Erythroblast (primary cell): Measurements from ENCODE around the gene FAM114A1.

ENCODE experiments used
- GATA1 ChIP-seq: IDR thresholded peaks from 2 replicates; pipeline ENCODE4 v1.6.1; 2011; ENCODE audit warnings: low read depth, mild to moderate bottlenecking, control low read depth, low read length, moderate library complexity
- POLR2A ChIP-seq: IDR thresholded peaks from 2 replicates; pipeline ENCODE4 v1.6.1; 2011; ENCODE audit warnings: mild to moderate bottlenecking, low read length

DNA sequence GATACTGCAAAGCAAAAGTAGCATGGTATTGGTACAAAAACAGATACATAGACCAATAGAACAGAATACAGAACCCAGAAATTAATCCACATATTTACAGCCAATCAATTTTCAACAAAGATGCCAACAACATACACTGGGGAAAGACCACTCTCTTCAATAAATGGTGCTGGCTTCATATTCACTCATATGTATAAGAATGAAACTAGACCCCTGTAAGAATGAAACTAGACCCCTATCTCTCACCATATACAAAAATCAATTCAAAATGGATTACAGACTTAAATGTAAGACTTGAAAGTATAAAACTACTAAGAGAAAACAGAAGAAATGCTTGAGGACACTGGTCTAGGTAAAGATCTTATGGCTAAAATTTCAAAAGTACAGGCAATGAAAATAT is 30.3 kb upstream of the FAM114A1 start:
- TF ChIP-seq POLR2A (no peak), GATA1 (no peak)
